Measurements from ENCODE around the gene IGSF11. TPM values are rescaled to one million over a fixed set of nuclear protein-coding genes. Genes with fewer than 3 reads are reported as not detected.
"Not testable (repeated sequence)": the region's sequence is repeated elsewhere in the genome, so short reads cannot be mapped to it uniquely, and the experiment has no call there.

Gene IGSF11
- total RNA-seq, 1 donor from 2014 or later: 0.39 TPM

GRCh38 chr3:118859950-118860349 is 174.7 kb downstream of the IGSF11 start:
- H3K27me3 ChIP-seq (ENCODE audit: insufficient read depth, low read length): no peaks in the 10 kb centered on the region
- H3K27ac Mint-ChIP-seq (ENCODE audit: unreplicated experiment): no peak overlapping the region
- H3K79me2 ChIP-seq (ENCODE audit: insufficient read depth, low read length): no peaks in the 10 kb centered on the region
- no peaks in the 10 kb centered on the region for H3K4me1 Mint-ChIP-seq (ENCODE audit: low read depth, unreplicated experiment)
- no peak overlapping the region for H3K9ac ChIP-seq (ENCODE audit: low read length)
- no peaks in the 10 kb centered on the region for H3K36me3 Mint-ChIP-seq (ENCODE audit: low read depth, unreplicated experiment)
- H3K4me3 ChIP-seq (ENCODE audit: insufficient read depth, low read depth, low read length): no peak overlapping the region
- H3K27ac ChIP-seq (ENCODE audit: low read depth, low read length): no peak overlapping the region
- H3K4me2 ChIP-seq (ENCODE audit: low read length): no peak overlapping the region
- no peak for FAIRE-seq
- H2AFZ ChIP-seq (ENCODE audit: low read depth, low read length): no peak overlapping the region
- TF ChIP-seq, protein P1, sequence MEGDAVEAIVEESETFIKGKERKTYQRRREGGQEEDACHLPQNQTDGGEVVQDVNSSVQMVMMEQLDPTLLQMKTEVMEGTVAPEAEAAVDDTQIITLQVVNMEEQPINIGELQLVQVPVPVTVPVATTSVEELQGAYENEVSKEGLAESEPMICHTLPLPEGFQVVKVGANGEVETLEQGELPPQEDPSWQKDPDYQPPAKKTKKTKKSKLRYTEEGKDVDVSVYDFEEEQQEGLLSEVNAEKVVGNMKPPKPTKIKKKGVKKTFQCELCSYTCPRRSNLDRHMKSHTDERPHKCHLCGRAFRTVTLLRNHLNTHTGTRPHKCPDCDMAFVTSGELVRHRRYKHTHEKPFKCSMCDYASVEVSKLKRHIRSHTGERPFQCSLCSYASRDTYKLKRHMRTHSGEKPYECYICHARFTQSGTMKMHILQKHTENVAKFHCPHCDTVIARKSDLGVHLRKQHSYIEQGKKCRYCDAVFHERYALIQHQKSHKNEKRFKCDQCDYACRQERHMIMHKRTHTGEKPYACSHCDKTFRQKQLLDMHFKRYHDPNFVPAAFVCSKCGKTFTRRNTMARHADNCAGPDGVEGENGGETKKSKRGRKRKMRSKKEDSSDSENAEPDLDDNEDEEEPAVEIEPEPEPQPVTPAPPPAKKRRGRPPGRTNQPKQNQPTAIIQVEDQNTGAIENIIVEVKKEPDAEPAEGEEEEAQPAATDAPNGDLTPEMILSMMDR (IDR thresholded peaks at IDR 0.05; ENCODE audit: insufficient read depth, low read depth, low read length): no peak
- TF ChIP-seq EZH2 (IDR thresholded peaks at IDR 0.05; ENCODE audit: insufficient read depth, low read length): no peak
- no peaks in the 10 kb centered on the region for H3K4me1 ChIP-seq (ENCODE audit: insufficient read depth, low read length)
- no peaks in the 10 kb centered on the region for H3K27me3 Mint-ChIP-seq (ENCODE audit: low read depth, unreplicated experiment)
- H3K36me3 ChIP-seq (ENCODE audit: insufficient read depth, low read length): no peaks in the 10 kb centered on the region
- H3K9me3 ChIP-seq (ENCODE audit: insufficient read depth, low read depth, low read length): no peaks in the 10 kb centered on the region
- no peak overlapping the region for H3K4me3 Mint-ChIP-seq (ENCODE audit: unreplicated experiment)
- H3K9me3 Mint-ChIP-seq (ENCODE audit: unreplicated experiment): peaks cover 11% of the 10 kb centered on the region
- no peaks in the 10 kb centered on the region for H4K20me1 ChIP-seq (ENCODE audit: insufficient read depth, low read length)
- no peak for DNase-seq (ENCODE audit: low read depth)

DNA sequence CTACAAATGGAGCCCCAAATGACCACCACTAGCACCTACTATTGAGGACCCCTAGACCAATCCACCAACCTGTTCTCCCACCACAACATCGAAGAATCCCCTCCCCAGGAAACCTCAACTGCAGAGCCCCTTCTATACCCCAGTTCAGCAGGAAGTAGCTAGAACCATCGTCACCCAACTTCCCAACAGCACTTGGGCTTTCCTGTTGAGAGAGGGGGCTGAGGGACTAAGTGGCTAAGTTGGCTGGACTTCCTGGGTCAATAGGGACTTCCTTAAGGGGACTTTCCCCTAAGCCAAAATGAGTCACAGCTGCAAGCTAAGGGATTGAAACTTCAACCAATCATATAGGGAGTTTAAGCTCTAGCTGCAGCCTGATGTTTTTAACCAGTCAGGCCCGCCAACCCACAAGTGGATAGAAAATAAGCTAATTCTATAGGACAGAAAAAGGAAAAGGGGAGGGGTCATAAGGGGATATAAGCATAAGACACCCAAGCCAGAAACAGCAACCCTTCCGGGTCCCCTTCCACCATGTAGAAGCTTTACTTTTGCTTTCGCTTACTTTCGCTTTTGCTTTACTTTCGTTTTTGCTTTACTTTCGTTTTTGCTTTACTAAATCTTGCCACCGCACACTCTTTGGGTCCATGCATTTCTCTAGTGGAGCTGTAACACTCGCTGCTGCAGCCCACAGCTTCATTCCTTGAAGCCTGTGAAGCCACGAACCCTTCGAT is 183.0 kb downstream of the IGSF11 start:
- H4K20me1 ChIP-seq (ENCODE audit: insufficient read depth, low read length); H3K36me3 Mint-ChIP-seq (ENCODE audit: low read depth, unreplicated experiment); H3K36me3 ChIP-seq (ENCODE audit: insufficient read depth, low read length); H3K4me1 Mint-ChIP-seq (ENCODE audit: low read depth, unreplicated experiment); H3K27ac ChIP-seq (ENCODE audit: low read depth, low read length); H3K4me1 ChIP-seq (ENCODE audit: insufficient read depth, low read length); H3K4me3 ChIP-seq (ENCODE audit: insufficient read depth, low read depth, low read length); H3K27me3 Mint-ChIP-seq (ENCODE audit: low read depth, unreplicated experiment); H3K79me2 ChIP-seq (ENCODE audit: insufficient read depth, low read length); H2AFZ ChIP-seq (ENCODE audit: low read depth, low read length); H3K4me2 ChIP-seq (ENCODE audit: low read length); FAIRE-seq; H3K27me3 ChIP-seq (ENCODE audit: insufficient read depth, low read length); H3K9ac ChIP-seq (ENCODE audit: low read length); H3K27ac Mint-ChIP-seq (ENCODE audit: unreplicated experiment); H3K9me3 ChIP-seq (ENCODE audit: insufficient read depth, low read depth, low read length); DNase-seq (ENCODE audit: low read depth); H3K4me3 Mint-ChIP-seq (ENCODE audit: unreplicated experiment); H3K9me3 Mint-ChIP-seq (ENCODE audit: unreplicated experiment): not testable (repeated sequence)

DNA sequence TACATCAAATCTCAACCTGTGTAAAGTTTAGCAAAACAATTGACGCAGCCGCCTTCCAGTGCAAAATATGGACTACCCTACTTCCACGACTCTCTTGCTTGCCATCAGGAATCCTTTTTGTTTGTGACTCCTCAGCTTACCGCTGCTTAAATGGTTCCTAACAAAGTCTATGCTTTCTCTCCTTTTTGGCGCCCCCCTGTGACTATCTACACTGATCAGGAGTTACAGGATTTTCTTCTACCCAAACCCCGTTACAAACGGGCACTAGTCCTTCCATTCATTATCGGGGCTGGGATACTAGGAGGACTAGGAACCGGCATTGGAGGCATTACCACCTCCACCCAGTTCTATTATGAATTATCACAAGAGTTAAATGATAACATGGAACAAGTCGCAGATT is 184.0 kb downstream of the IGSF11 start:
- Histone ChIP-seq H3K79me2 (ENCODE audit: insufficient read depth, low read length) (no peaks in the 10 kb centered on the region), H3K4me1 (ENCODE audit: insufficient read depth, low read length) (no peaks in the 10 kb centered on the region), H3K27me3 (ENCODE audit: insufficient read depth, low read length) (no peaks in the 10 kb centered on the region), H3K9me3 (ENCODE audit: insufficient read depth, low read depth, low read length) (peaks cover 7% of the 10 kb centered on the region), H3K36me3 (ENCODE audit: insufficient read depth, low read length) (no peaks in the 10 kb centered on the region), H3K27ac (ENCODE audit: low read depth, low read length) (no peak overlapping the region), H2AFZ (ENCODE audit: low read depth, low read length) (no peak overlapping the region), H3K9ac (ENCODE audit: low read length) (no peak overlapping the region), H3K4me2 (ENCODE audit: low read length) (no peak overlapping the region), H4K20me1 (ENCODE audit: insufficient read depth, low read length) (no peaks in the 10 kb centered on the region), H3K4me3 (ENCODE audit: insufficient read depth, low read depth, low read length) (no peak overlapping the region)
- TF ChIP-seq, protein P1 (IDR thresholded peaks at IDR 0.05; ENCODE audit: insufficient read depth, low read depth, low read length): no peak
- no peak for TF ChIP-seq EZH2 (IDR thresholded peaks at IDR 0.05; ENCODE audit: insufficient read depth, low read length)
- H3K4me1 Mint-ChIP-seq (ENCODE audit: low read depth, unreplicated experiment): no peaks in the 10 kb centered on the region
- FAIRE-seq: no peak
- H3K4me3 Mint-ChIP-seq (ENCODE audit: unreplicated experiment): no peak overlapping the region
- no peak for DNase-seq (ENCODE audit: low read depth)
- peaks cover 5% of the 10 kb centered on the region for H3K9me3 Mint-ChIP-seq (ENCODE audit: unreplicated experiment)
- no peaks in the 10 kb centered on the region for H3K36me3 Mint-ChIP-seq (ENCODE audit: low read depth, unreplicated experiment)
- no peak overlapping the region for H3K27ac Mint-ChIP-seq (ENCODE audit: unreplicated experiment)
- H3K27me3 Mint-ChIP-seq (ENCODE audit: low read depth, unreplicated experiment): no peaks in the 10 kb centered on the region

Other genes with a start within 250 kb of the IGSF11 start
- gene TEX55, start 111.3 kb upstream of the IGSF11 start, total RNA-seq: not detected in 2 replicates
- 0.14 TPM in 2 replicates for gene UPK1B, start 138.8 kb upstream of the IGSF11 start, total RNA-seq
- 36.7 and 45.4 TPM in 2 replicates for gene B4GALT4, start 206.0 kb upstream of the IGSF11 start, total RNA-seq